ENCODE results near the gene PACSIN3. TPM values are rescaled to one million over a fixed set of nuclear protein-coding genes. Genes with fewer than 3 reads are reported as not detected.

The PACSIN3 gene
- total RNA-seq, 1 experiment from 2014 or later: 76.7 TPM

DNA sequence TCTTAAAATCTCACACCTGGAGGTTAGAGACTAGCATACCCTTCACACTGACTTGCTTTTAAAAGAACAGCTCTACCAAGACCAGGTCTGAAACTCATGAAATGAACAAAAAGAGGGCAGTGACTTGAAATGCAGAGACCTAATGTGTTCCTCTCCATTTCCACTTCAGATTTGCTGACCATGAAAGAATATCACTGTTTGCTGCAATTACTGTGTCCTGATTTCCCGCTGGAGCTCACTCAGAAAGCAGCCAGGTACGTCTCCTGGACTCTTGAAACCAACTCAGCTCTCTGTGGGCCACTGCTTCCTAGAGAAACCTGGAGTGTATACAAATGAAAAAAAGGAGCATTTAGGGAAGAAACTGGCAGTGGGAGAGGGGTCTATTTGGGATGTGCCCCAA is 48.8 kb downstream of the PACSIN3 start:
- intact Hi-C loops (cut with micrococcal nuclease; ENCODE audit: unreplicated experiment): no loop called here
- no TSS peak for BruUV-seq (replicated peaks)
- ChIA-PET POLR2A (interaction anchor here (0.6 kb wide), 1 partner anchor 15 kb away, joined by 3 read pairs; no protein-coding TSS in a partner anchor), CTCF (no interaction called here)
- no peaks in the 10 kb centered on the region for H3K9me3 Mint-ChIP-seq (ENCODE audit: unreplicated experiment)
- H3K36me3 ChIP-seq (ENCODE audit: control insufficient read depth, insufficient read depth, low read length): peaks cover 1% of the 10 kb centered on the region; the same call in 1 of the 2 replicates
- H3K27me3 Mint-ChIP-seq (ENCODE audit: insufficient read depth, unreplicated experiment): no peaks in the 10 kb centered on the region
- no peak overlapping the region for H3K4me3 Mint-ChIP-seq (ENCODE audit: unreplicated experiment)
- H3K4me3 ChIP-seq (ENCODE audit: low read depth, low read length): no peak overlapping the region
- TF ChIP-seq, protein P1, sequence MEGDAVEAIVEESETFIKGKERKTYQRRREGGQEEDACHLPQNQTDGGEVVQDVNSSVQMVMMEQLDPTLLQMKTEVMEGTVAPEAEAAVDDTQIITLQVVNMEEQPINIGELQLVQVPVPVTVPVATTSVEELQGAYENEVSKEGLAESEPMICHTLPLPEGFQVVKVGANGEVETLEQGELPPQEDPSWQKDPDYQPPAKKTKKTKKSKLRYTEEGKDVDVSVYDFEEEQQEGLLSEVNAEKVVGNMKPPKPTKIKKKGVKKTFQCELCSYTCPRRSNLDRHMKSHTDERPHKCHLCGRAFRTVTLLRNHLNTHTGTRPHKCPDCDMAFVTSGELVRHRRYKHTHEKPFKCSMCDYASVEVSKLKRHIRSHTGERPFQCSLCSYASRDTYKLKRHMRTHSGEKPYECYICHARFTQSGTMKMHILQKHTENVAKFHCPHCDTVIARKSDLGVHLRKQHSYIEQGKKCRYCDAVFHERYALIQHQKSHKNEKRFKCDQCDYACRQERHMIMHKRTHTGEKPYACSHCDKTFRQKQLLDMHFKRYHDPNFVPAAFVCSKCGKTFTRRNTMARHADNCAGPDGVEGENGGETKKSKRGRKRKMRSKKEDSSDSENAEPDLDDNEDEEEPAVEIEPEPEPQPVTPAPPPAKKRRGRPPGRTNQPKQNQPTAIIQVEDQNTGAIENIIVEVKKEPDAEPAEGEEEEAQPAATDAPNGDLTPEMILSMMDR (IDR thresholded peaks at IDR 0.05; ENCODE audit: insufficient read depth in 1 of 2, low read depth in 1 of 2, low read length in 1 of 2, severe bottlenecking in 1 of 2, unreplicated experiment in 1 of 2): no peak
- no peaks in the 10 kb centered on the region for H3K4me1 Mint-ChIP-seq (ENCODE audit: low read depth, unreplicated experiment)
- H3K27ac Mint-ChIP-seq (ENCODE audit: unreplicated experiment): no peak overlapping the region
- peaks cover 10% of the 10 kb centered on the region for H3K36me3 Mint-ChIP-seq (ENCODE audit: insufficient read depth, unreplicated experiment)
- no peaks in the 10 kb centered on the region for H3K27me3 ChIP-seq (replicated peaks; ENCODE audit: control insufficient read depth, insufficient read depth, low read length)
- 0 out of 2 replicates have a peak, but pooled peaks cover under 1% of the 10 kb centered on the region for H3K4me1 ChIP-seq
- H3K9me3 ChIP-seq: no peaks in the 10 kb centered on the region
- DNase-seq: no peak

GRCh38 chr11:47136921-47137320 is 49.3 kb downstream of the PACSIN3 start:
- POLR2A ChIA-PET: interaction anchor here (0.6 kb wide), 1 partner anchor 16 kb away, joined by 3 read pairs; no protein-coding TSS in a partner anchor
- TF ChIP-seq, protein P1 (IDR thresholded peaks at IDR 0.05; ENCODE audit: insufficient read depth in 1 of 2, low read depth in 1 of 2, low read length in 1 of 2, severe bottlenecking in 1 of 2, unreplicated experiment in 1 of 2): no peak
- no TSS peak for BruUV-seq (replicated peaks)
- intact Hi-C loops (cut with micrococcal nuclease; ENCODE audit: unreplicated experiment): no loop called here
- 0 out of 2 replicates have a peak, but pooled peaks cover 4% of the 10 kb centered on the region for H3K4me1 ChIP-seq
- H3K36me3 Mint-ChIP-seq (ENCODE audit: insufficient read depth, unreplicated experiment): peaks cover 10% of the 10 kb centered on the region
- no peaks in the 10 kb centered on the region for H3K27me3 ChIP-seq (replicated peaks; ENCODE audit: control insufficient read depth, insufficient read depth, low read length)
- H3K9me3 Mint-ChIP-seq (ENCODE audit: unreplicated experiment): no peaks in the 10 kb centered on the region
- no peaks in the 10 kb centered on the region for H3K27me3 Mint-ChIP-seq (ENCODE audit: insufficient read depth, unreplicated experiment)
- CTCF ChIA-PET: no interaction called here
- peaks cover 1% of the 10 kb centered on the region; the same call in 1 of the 2 replicates for H3K36me3 ChIP-seq (ENCODE audit: control insufficient read depth, insufficient read depth, low read length)
- no peak overlapping the region for H3K4me3 Mint-ChIP-seq (ENCODE audit: unreplicated experiment)
- no peak overlapping the region for H3K27ac Mint-ChIP-seq (ENCODE audit: unreplicated experiment)
- DNase-seq: no peak
- H3K4me3 ChIP-seq (ENCODE audit: low read depth, low read length): no peak overlapping the region
- H3K4me1 Mint-ChIP-seq (ENCODE audit: low read depth, unreplicated experiment): no peaks in the 10 kb centered on the region
- no peaks in the 10 kb centered on the region for H3K9me3 ChIP-seq

DNA sequence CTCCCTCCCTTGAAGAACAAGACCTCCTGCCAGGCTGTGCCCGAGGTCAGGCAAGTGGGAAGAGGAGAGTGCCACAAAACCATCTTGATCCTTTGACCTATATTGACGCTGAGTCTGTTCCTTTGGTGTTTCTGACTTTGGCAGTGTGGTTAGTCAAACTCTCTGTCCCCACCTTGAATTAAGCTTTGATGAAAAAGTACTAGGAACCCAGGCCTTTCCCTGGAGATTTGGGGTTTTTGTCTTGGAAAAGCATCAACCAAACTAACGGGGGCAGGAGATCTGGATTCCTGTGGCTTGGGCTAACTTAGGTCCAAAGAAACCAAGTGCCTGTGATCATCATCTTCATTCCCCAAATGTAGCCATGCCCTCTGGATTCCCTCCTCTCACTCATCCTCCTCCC is 49.9 kb downstream of the PACSIN3 start:
- Mint-ChIP-seq H3K9me3 (ENCODE audit: unreplicated experiment) (no peaks in the 10 kb centered on the region), H3K4me1 (ENCODE audit: low read depth, unreplicated experiment) (no peaks in the 10 kb centered on the region), H3K36me3 (ENCODE audit: insufficient read depth, unreplicated experiment) (peaks cover 10% of the 10 kb centered on the region), H3K27ac (ENCODE audit: unreplicated experiment) (no peak overlapping the region), H3K27me3 (ENCODE audit: insufficient read depth, unreplicated experiment) (no peaks in the 10 kb centered on the region), H3K4me3 (ENCODE audit: unreplicated experiment) (no peak overlapping the region)
- intact Hi-C loops (cut with micrococcal nuclease; ENCODE audit: unreplicated experiment): no loop called here
- POLR2A ChIA-PET: no interaction called here
- H3K9me3 ChIP-seq: no peaks in the 10 kb centered on the region
- TF ChIP-seq, protein P1 (IDR thresholded peaks at IDR 0.05; ENCODE audit: insufficient read depth in 1 of 2, low read depth in 1 of 2, low read length in 1 of 2, severe bottlenecking in 1 of 2, unreplicated experiment in 1 of 2): no peak
- no peak overlapping the region for H3K4me3 ChIP-seq (ENCODE audit: low read depth, low read length)
- BruUV-seq (replicated peaks): no TSS peak
- H3K36me3 ChIP-seq (ENCODE audit: control insufficient read depth, insufficient read depth, low read length): peaks cover 1% of the 10 kb centered on the region; the same call in 1 of the 2 replicates
- H3K4me1 ChIP-seq: 0 out of 2 replicates have a peak, but pooled peaks cover 4% of the 10 kb centered on the region
- no peaks in the 10 kb centered on the region for H3K27me3 ChIP-seq (replicated peaks; ENCODE audit: control insufficient read depth, insufficient read depth, low read length)
- DNase-seq: no peak
- CTCF ChIA-PET: no interaction called here

All from Caco-2 (cell line).